A549 treated with CpdA at 1 μM for 4 hours (cell line): ENCODE results near the gene ZNF398. TPM values are rescaled to one million over a fixed set of nuclear protein-coding genes. Genes with fewer than 3 reads are reported as not detected.

Experiments
- total RNA-seq: library from RNA; stranded (reverse); fragments of 200-300 nt; extraction: Qiagen RNA extraction; gene quantifications from 5 replicates; pipeline ENCODE4 v1.2.3, GENCODE V29; 2022; ENCODE audit warnings: low read depth

The ZNF398 gene
- 8.1 to 9.5 TPM (median 8.9 TPM) in 5 replicates for total RNA-seq

GRCh38 chr7:149147072-149147751 lies at the start of gene ZNF398:
ZNF398 (plus strand) TSS chr7:149147453; CDS start chr7:149147743, 290 bp downstream.

DNA sequence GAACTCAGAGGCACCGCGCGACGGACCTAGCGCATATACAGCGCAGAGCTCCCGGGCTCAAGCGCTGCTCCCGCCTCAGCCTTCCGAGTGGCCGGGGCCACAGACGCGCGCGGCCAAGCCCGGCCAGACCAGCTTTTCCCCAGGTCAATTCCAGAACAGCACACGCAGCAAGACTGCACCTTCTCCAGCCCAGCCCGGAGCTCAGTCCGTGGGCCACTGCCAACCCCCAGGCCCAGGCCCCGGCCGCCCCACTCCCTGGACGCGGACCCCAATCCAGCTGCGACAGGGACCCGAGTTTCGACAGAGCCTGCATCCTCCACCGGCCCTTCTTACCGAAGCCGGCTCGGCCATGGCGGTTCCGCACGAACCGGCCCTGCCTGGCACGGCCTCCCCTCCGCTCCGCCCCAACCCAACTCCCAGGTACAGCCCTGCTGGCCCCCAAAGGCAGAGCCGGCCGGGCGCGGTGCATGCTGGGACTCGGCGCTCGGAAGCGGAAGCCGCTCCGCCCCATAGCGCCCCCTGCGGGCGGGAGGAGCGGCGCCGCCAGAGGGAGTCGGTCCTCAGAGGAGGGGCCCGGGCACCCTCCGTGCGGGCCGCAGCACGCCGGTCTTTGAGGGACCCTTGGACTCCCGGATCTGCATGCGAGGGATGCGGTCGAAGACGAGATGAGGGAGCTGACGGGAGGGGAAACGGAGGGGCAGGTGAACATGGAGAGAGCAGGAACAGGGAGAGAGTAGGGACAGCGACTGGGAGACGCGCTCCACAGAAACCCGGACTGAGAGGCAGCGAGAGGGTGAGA lies 21.2 kb upstream of the ZNF398 start, which contains the start of gene ZNF425:
Gene ZNF425 (minus strand): TSS at position 462 of the 799 bp plus-strand sequence. CDS start 111 bp downstream, at position 351.

DNA sequence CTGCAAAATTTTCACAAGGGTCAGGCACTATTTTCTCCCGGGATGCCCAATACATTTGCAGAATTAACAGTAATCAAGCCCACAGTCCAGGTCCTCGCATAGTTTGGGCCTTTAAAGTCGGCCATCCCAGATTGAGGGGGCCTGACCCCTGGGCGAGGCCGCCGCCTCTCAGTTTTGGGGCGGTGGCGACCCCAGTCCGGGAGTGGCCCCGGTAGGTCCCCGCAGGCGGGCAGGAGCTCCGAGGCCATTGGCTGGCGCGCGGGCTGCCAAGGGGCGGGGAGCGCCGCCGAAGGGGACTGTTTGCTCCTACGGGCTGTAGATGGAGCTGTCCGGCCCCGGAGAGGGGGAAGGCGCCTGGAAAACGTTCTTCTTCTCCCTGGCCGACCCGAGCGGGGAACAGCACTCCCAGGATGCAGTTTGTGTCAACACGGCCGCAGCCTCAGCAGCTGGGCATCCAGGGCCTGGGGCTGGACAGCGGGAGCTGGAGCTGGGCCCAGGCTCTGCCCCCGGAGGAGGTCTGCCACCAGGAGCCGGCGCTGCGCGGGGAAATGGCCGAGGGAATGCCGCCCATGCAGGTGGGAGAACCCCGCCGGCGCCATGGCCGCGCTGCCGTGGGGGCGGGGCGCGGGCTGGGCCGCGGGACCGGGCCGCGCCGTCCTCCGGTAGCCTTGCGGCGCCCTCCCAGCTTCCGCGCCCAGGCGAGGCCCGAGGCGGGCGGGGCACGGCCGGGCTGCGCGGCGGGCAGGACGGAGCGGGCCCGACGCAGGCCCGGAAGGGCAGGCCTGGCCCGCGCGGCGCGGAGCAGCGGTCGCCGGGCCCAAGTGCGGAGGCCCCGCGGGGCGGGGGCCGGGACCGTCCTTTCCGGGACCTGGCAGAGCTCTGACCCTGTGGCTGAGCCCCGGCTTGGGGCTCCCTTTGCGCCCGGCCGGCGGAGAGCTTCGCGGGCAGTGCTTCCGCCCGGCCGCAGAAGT lies 48.2 kb downstream of the ZNF398 start, which contains the start of gene ZNF282:
Gene ZNF282 (plus strand): TSS at position 367 of the 971 bp plus-strand sequence. CDS start 44 bp downstream, at position 411.

Other genes with a start within 250 kb of the ZNF398 start
- 204 to 223 TPM (median 208 TPM) in 5 replicates for gene PDIA4, start 118.9 kb upstream of the ZNF398 start, total RNA-seq
- 6.2 to 6.7 TPM (median 6.5 TPM) in 5 replicates for gene ZNF786, start 56.7 kb upstream of the ZNF398 start, total RNA-seq
- gene ZNF425, start 21.1 kb upstream of the ZNF398 start, total RNA-seq, result 1.0 to 1.5 TPM (median 1.4 TPM) in 5 replicates
- 21.4 to 28.0 TPM (median 25.0 TPM) in 5 replicates for gene ZNF282, start 48.1 kb downstream of the ZNF398 start, total RNA-seq
- gene ZNF212, start 92.2 kb downstream of the ZNF398 start, total RNA-seq, result 11.6 to 14.0 TPM (median 12.6 TPM) in 5 replicates
- 5.5 to 8.9 TPM (median 6.0 TPM) in 5 replicates for gene ZNF783, start 114.7 kb downstream of the ZNF398 start, total RNA-seq